WERI-Rb-1 (cell line): ENCODE measurements around the gene PDE3B.

Experiments
- DNase-seq: peaks from one replicate; pipeline ENCODE4 v3.0.0-alpha.2; 2020
- H3K27ac ChIP-seq: fragments of 250-450 bp; sonication (Bioruptor Pico); 2 replicates; pipeline ENCODE4 v1.5.1; 2020; ENCODE audit warnings: mild to moderate bottlenecking, moderate library complexity
- H3K27me3 ChIP-seq: fragments of 250-450 bp; sonication (Bioruptor Pico); 2 replicates; pipeline ENCODE4 v1.5.1; 2021; ENCODE audit warnings: mild to moderate bottlenecking, low read depth, moderate library complexity; ENCODE audit not compliant: insufficient read depth, severe bottlenecking
- H3K36me3 ChIP-seq: fragments of 250-450 bp; sonication (Bioruptor Pico); 2 replicates; pipeline ENCODE4 v1.5.1; 2020; ENCODE audit warnings: mild to moderate bottlenecking, moderate library complexity
- H3K4me3 ChIP-seq: 2 replicates; pipeline ENCODE4 v1.5.1; 2011; ENCODE audit warnings: low read depth, mild to moderate bottlenecking, control low read depth, low read length
- H3K9me3 ChIP-seq: fragments of 250-450 bp; sonication (Bioruptor Pico); 2 replicates; pipeline ENCODE4 v1.5.1; 2021; ENCODE audit warnings: mild to moderate bottlenecking, moderate library complexity; ENCODE audit not compliant: severe bottlenecking
- CTCF ChIP-seq: IDR thresholded peaks from 2 replicates; pipeline ENCODE4 v1.5.1; 2011; ENCODE audit warnings: low read depth, mild to moderate bottlenecking, control low read depth, inconsistent platforms, low read length

PDE3B gene

GRCh38 chr11:14906993-14907392 is 263.4 kb downstream of the PDE3B start:
- H3K36me3 ChIP-seq = no peaks in the 10 kb centered on the region
- no peak for DNase-seq
- H3K27ac ChIP-seq = no peak overlapping the region
- H3K27me3 ChIP-seq = peaks cover 5% of the 10 kb centered on the region
- H3K9me3 ChIP-seq = no peaks in the 10 kb centered on the region
- H3K4me3 ChIP-seq = no peak overlapping the region
- no peak for TF ChIP-seq CTCF

GRCh38 chr11:14907411-14908213 is 264.0 kb downstream of the PDE3B start:
- H3K4me3 ChIP-seq = no peak overlapping the region

DNA sequence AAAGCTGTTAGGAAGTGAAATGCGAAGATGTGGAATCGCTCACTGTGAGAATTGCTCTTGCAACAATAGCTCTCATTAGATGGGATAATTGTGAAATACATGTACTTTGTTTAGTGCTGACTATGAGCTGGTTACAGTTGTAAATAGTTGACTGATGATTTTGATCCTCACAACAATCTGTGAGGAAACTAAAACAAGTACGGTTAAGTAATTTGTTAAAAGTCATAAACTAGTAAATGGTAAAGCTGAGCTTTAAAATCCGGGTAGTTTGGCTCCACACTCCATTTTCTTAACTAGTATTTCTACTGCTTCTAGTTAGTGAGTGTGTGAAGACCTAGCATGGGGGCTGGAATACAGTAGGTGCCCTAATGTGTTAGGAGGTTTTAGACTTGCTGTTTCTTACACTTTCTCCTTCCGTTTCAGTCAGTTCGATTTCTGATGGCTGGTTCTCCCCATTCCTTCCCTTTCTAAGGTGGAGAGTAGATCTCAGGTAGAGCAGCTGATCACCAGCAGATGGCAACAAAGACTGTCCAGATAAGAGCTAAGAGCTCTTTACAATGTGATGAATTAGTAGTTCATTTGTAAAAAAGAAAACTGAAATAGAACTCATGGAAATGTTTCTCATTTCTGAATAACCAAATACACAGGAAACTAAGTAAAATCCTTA is 264.7 kb downstream of the PDE3B start:
- DNase-seq = peak; percentile 46
- Histone ChIP-seq H3K36me3 (no peaks in the 10 kb centered on the region), H3K9me3 (no peaks in the 10 kb centered on the region), H3K27ac (no peak overlapping the region), H3K27me3 (peaks cover 10% of the 10 kb centered on the region), H3K4me3 (no peak overlapping the region)
- peak; percentile 61 for TF ChIP-seq CTCF

More at GRCh38 chr11:14907411-14908213, 264.0 kb downstream of the PDE3B start:
- TF ChIP-seq CTCF = peak; percentile 91
- Histone ChIP-seq H3K27me3 (peaks cover 5% of the 10 kb centered on the region), H3K27ac (no peak overlapping the region), H3K36me3 (no peaks in the 10 kb centered on the region), H3K9me3 (no peaks in the 10 kb centered on the region)
- peak; percentile 78 for DNase-seq

GRCh38 chr11:14914536-14914935 is 270.9 kb downstream of the PDE3B start:
- H3K27ac ChIP-seq = no peak overlapping the region
- peaks cover 44% of the 10 kb centered on the region for H3K27me3 ChIP-seq
- no peak for TF ChIP-seq CTCF
- no peak overlapping the region for H3K4me3 ChIP-seq
- no peaks in the 10 kb centered on the region for H3K36me3 ChIP-seq
- no peaks in the 10 kb centered on the region for H3K9me3 ChIP-seq
- DNase-seq = no peak

DNA sequence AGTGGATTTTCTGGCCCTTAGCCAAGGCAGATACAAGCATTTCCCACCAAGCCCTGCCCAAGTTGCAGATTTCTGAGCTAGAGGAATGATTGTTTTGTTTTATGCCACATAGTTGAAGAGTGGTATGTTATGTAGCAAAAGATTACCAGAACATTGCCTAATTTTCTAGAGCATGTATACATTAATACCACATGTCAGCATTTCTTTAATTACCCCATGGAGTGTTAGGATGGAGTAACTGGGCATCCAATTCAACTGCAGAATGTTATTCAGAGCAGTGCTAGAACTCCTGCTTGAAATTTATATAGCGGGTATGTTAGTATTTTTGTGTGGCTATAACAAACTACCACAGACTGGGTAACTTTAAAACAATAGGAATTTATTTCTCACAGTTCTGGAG is 272.8 kb downstream of the PDE3B start:
- DNase-seq = no peak
- Histone ChIP-seq H3K4me3 (no peak overlapping the region), H3K9me3 (no peaks in the 10 kb centered on the region), H3K36me3 (no peaks in the 10 kb centered on the region), H3K27ac (no peak overlapping the region), H3K27me3 (peaks cover 52% of the 10 kb centered on the region)
- no peak for TF ChIP-seq CTCF
